Stomach (tissue), 9 donors: ENCODE data around the gene MIP. TPM values are rescaled to one million over a fixed set of nuclear protein-coding genes. Genes with fewer than 3 reads are reported as not detected.
"Not testable (repeated sequence)": the region's sequence is repeated elsewhere in the genome, so short reads cannot be mapped to it uniquely, and the experiment has no call there.

Source experiments
- DNase-seq, 2 donors: peaks; one replicate each; pipeline versions ENCODE4 v3.0.0 to v3.0.0-alpha.2; 2013 to 2019
- H3K27ac ChIP-seq, 5 donors: fragments of 200-600 bp in 4 of 5; sonication (generic) in 4 of 5; one replicate each; pipeline ENCODE4 v1.5.1; 2013 to 2019; ENCODE audit warnings: mild to moderate bottlenecking in 1 of 5, moderate library complexity in 1 of 5
- H3K27me3 ChIP-seq, 3 donors: fragments of 200-600 bp; sonication (generic); one replicate each; pipeline ENCODE4 v1.5.1; 2017 to 2019; ENCODE audit warnings: mixed run types in 1 of 3
- H3K36me3 ChIP-seq, 4 donors: fragments of 200-600 bp; sonication (generic); 1 replicate in 3 of 4; 2 replicates in 1 of 4; pipeline ENCODE4 v1.5.1; 2016 to 2019
- H3K4me1 ChIP-seq, 4 donors: fragments of 200-600 bp; sonication (generic); one replicate each; pipeline ENCODE4 v1.5.1; 2016 to 2019
- H3K4me3 ChIP-seq, 4 donors: fragments of 200-600 bp; sonication (generic) in 3 of 4; one replicate each; pipeline ENCODE4 v1.5.1; 2016 to 2019; ENCODE audit warnings: mild to moderate bottlenecking in 1 of 4
- H3K9me3 ChIP-seq, 4 donors: fragments of 200-600 bp; sonication (generic); one replicate each; pipeline ENCODE4 v1.5.1; 2016 to 2019
- EP300 ChIP-seq: sonication (generic); formaldehyde crosslinking; IDR thresholded peaks from one replicate; pipeline ENCODE4 v1.6.1; 2017; ENCODE audit warnings: antibody characterized with exemption
- POLR2A ChIP-seq, 4 donors: fragments of 450-650 bp; IDR thresholded peaks; one replicate each; pipeline ENCODE4 v1.6.1; 2016; ENCODE audit warnings: antibody characterized with exemption in 4 of 4, control low read depth in 2 of 4, mild to moderate bottlenecking in 1 of 4, moderate library complexity in 1 of 4
- POLR2AphosphoS5 ChIP-seq, 3 donors: sonication (generic); formaldehyde crosslinking; IDR thresholded peaks; one replicate each; pipeline ENCODE4 v1.6.1; 2016; ENCODE audit warnings: antibody characterized with exemption in 3 of 3
- WGBS, 5 donors: extraction: QIAGEN DNeasy Blood & Tissue Kit in 3 of 5; methylation state at CpG; one replicate each; pipeline versions ENCODE4 v1.1.5 to v1.1.7; 2013 to 2018; 5-methylcytosine and 5-hydroxymethylcytosine counted together
- intact Hi-C: fragments of 100-400 bp; cut with DNase I; formaldehyde crosslinking; loops from one replicate; pipeline ENCODE4 v1.15.1; 2023; ENCODE audit warnings: low total_unique reads
- polyA plus RNA-seq, 3 donors: library from polyadenylated mRNA; stranded (reverse); fragments of 200-250 nt; gene quantifications; one replicate each; pipeline ENCODE4 v1.2.3, GENCODE V29; 2013
- total RNA-seq, 5 donors: library from RNA; depleted of rRNA; stranded (reverse); fragments of >200 nt; gene quantifications; one replicate each; pipeline versions ENCODE4 v1.1.0 to v1.2.3, GENCODE V29; 2014 to 2016
- TF ChIP-seq, protein P1 (sequence below), 7 experiments: fragments of 450-650 bp in 4 of 7; fragments of 200-600 bp in 3 of 7; sonication (generic) in 3 of 7; IDR thresholded peaks; one replicate each; pipeline ENCODE4 v1.5.1; 2016 to 2019; ENCODE audit warnings: antibody characterized with exemption in 7 of 7, control low read depth in 2 of 7, mild to moderate bottlenecking in 1 of 7
- donor health status: healthy with polysubstance abuse.
- donor health status: Bipolar disorder and iron deficiency.
- donor health status: healthy.

The MIP gene
- total and polyA plus RNA-seq, 8 donors: not detected

DNA sequence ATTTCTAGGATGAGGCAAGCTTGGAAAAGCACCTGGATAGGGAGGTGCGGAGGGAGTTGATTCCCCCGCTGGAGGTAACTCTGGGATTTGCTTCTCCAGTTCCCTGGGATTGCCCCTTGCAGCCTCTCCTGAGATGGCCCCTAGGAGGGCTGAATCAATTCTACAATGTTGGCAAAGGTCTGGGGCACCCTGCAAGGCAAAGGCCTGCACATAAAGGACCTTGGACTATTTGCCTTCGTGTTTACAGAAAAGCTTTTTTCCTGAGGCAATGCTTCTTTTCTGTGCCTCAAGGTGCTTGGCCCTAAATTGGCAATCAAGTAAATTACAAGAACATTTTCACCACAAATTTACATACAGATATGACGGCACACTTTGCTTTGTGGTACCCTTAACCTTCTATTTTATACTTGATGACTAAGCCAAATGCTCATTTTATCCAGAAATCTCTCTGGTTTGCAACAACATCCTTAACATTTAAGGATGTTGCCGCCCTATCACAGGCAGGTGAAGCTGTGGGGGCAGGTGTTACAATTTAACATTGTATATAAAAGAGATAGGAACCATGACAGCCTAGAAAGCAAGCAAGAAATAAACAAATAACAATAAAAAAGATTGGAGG, 45.5 kb downstream of the MIP start:
- Histone ChIP-seq H3K4me3 (no peak overlapping the region), H3K27me3 (no peaks in the 10 kb centered on the region), H3K27ac (no peak overlapping the region), H3K4me1 (no peaks in the 10 kb centered on the region), H3K36me3 (no peaks in the 10 kb centered on the region), H3K9me3 (no peaks in the 10 kb centered on the region)
- 81 to 89% (median 85%) methylated on average over 5 of the region's 5 CpGs for WGBS, 5 donors
- no peak for DNase-seq
- TF ChIP-seq POLR2A (IDR thresholded peaks at IDR 0.05): no peak
- TF ChIP-seq EP300: no peak
- TF ChIP-seq, protein P1, sequence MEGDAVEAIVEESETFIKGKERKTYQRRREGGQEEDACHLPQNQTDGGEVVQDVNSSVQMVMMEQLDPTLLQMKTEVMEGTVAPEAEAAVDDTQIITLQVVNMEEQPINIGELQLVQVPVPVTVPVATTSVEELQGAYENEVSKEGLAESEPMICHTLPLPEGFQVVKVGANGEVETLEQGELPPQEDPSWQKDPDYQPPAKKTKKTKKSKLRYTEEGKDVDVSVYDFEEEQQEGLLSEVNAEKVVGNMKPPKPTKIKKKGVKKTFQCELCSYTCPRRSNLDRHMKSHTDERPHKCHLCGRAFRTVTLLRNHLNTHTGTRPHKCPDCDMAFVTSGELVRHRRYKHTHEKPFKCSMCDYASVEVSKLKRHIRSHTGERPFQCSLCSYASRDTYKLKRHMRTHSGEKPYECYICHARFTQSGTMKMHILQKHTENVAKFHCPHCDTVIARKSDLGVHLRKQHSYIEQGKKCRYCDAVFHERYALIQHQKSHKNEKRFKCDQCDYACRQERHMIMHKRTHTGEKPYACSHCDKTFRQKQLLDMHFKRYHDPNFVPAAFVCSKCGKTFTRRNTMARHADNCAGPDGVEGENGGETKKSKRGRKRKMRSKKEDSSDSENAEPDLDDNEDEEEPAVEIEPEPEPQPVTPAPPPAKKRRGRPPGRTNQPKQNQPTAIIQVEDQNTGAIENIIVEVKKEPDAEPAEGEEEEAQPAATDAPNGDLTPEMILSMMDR (IDR thresholded peaks at IDR 0.05): no peak
- no peak for TF ChIP-seq POLR2AphosphoS5 (IDR thresholded peaks at IDR 0.05)
- intact Hi-C loops: no loop called here

DNA sequence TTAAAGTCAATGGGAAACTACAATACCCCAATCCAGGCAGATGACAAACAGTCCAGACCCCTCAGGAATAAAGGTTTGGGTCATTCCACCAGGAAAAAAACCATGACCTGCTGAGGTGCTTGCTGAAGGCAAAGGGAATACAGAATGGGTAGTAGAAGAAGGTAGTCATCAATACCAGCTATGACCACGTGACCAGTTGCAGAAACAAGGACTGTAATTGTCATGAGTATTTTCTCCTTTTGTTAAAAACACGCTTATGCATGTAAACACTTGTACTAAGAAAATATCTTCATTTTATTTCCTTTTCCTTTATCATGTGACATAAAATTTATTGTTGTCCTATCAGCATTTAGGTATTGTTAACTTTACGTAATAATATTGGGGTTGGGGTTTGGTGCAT, 50.2 kb downstream of the MIP start:
- DNase-seq, H3K27ac ChIP-seq, H3K4me1 ChIP-seq, H3K36me3 ChIP-seq, H3K4me3 ChIP-seq, H3K27me3 ChIP-seq, H3K9me3 ChIP-seq, intact Hi-C loops: not testable (repeated sequence)
- 66 to 94% (median 88%) methylated on average over 3 of the region's 3 CpGs for WGBS, 5 donors

DNA sequence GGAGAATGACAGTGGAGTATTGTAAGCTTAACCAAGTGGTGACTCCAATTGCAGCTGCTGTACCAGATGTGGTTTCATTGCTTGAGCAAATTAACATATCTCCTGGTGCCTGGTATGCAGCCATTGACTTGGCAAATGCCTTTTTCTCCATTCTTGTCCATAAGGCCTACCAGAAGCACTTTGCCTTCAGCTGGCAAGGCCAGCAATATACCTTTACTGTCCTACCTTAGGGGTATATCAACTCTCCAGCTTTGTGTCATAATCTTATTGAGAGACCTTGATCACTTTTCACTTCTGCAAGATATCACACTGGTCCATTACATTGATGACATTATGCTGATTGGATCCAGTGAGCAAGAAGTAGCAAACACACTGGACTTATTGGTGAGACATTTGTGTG, 52.8 kb downstream of the MIP start:
- H3K4me1 ChIP-seq, intact Hi-C loops, H3K36me3 ChIP-seq, H3K27me3 ChIP-seq, DNase-seq, H3K27ac ChIP-seq, H3K4me3 ChIP-seq: not testable (repeated sequence)
- H3K9me3 ChIP-seq: peaks cover 0 to 16% (median 12%) of the 10 kb centered on the region in 4 donors

DNA sequence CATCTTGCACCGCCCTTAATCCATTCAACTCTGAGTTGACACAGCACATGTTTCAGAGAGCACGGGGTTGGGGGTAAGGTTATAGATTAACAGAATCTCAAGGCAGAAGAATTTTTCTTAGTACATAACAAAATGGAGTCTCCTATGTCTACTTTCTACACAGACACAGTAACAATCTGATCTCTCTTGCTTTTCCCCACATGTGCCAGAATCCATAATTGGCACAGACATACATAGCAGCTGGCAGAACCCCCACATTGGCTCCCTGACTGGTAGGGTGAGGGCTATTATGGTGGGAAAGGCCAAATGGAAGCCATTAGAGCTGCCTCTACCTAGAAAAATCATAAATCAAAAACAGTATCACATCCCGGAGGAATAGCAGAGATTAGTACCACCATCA, 53.3 kb downstream of the MIP start:
- intact Hi-C loops, DNase-seq, H3K27me3 ChIP-seq, H3K4me3 ChIP-seq, H3K27ac ChIP-seq, H3K4me1 ChIP-seq, H3K36me3 ChIP-seq: not testable (repeated sequence)
- WGBS, 5 donors: 72 to 100% (median 93%) methylated on average over 1 to 2 of the region's 3 CpGs
- peaks cover 0 to 16% (median 12%) of the 10 kb centered on the region in 4 donors for H3K9me3 ChIP-seq

Other genes with a start within 250 kb of the MIP start
- 10 to 100 TPM; 29.4 to 92.4 (median 52.7) TPM for gene RNF41, start 232.7 kb downstream of the MIP start, total RNA-seq
- gene RNF41, start 232.7 kb downstream of the MIP start, polyA plus RNA-seq: 10 to 100 TPM; 10.4 to 20.5 (median 17.4) TPM
- 10 to 100 TPM in 2 of 5 donors, 1 to 10 TPM in 3; 1.2 to 13.9 (median 8.0) TPM for gene NABP2, start 230.3 kb downstream of the MIP start, total RNA-seq
- gene NABP2, start 230.3 kb downstream of the MIP start, polyA plus RNA-seq: 10 to 100 TPM; 22.2 to 36.5 (median 28.0) TPM
- gene SLC39A5, start 224.6 kb downstream of the MIP start, total RNA-seq: 100 to 1,000 TPM in 1 of 5 donors, 10 to 100 TPM in 1, 1 to 10 TPM in 1, not detected in 2; 8.0 to 450 (median 18.7) TPM
- gene SLC39A5, start 224.6 kb downstream of the MIP start, polyA plus RNA-seq: under 1 TPM in 2 of 3 donors, not detected in 1; 0.15 to 1.00 TPM
- gene ANKRD52, start 196.3 kb downstream of the MIP start, total RNA-seq: 10 to 100 TPM in 4 of 5 donors, 1 to 10 TPM in 1; 2.3 to 28.3 (median 14.2) TPM
- gene ANKRD52, start 196.3 kb downstream of the MIP start, polyA plus RNA-seq: 1 to 10 TPM; 3.1 to 6.7 (median 3.4) TPM
- gene COQ10A, start 187.7 kb downstream of the MIP start, total RNA-seq: 10 to 100 TPM in 2 of 5 donors, 1 to 10 TPM in 3; 6.8 to 86.4 (median 9.4) TPM
- 10 to 100 TPM in 1 of 3 donors, 1 to 10 TPM in 2; 4.4 to 10.1 (median 7.0) TPM for gene COQ10A, start 187.7 kb downstream of the MIP start, polyA plus RNA-seq
- gene CS, start 154.3 kb downstream of the MIP start, total RNA-seq: 100 to 1,000 TPM; 109 to 174 (median 135) TPM
- gene CS, start 154.3 kb downstream of the MIP start, polyA plus RNA-seq: 10 to 100 TPM; 51.9 to 63.7 (median 55.4) TPM
- 100 to 1,000 TPM in 1 of 5 donors, 10 to 100 TPM in 4; 39.7 to 112 (median 94.1) TPM for gene CNPY2, start 138.7 kb downstream of the MIP start, total RNA-seq
- 100 to 1,000 TPM in 1 of 3 donors, 10 to 100 TPM in 2; 71.0 to 105 (median 73.9) TPM for gene CNPY2, start 138.7 kb downstream of the MIP start, polyA plus RNA-seq
- 100 to 1,000 TPM in 2 of 5 donors, 10 to 100 TPM in 3; 41.7 to 146 (median 49.3) TPM for gene PAN2, start 120.7 kb downstream of the MIP start, total RNA-seq
- gene PAN2, start 120.7 kb downstream of the MIP start, polyA plus RNA-seq: 10 to 100 TPM in 1 of 3 donors, 1 to 10 TPM in 2; 4.9 to 28.4 (median 9.5) TPM
- 1 to 10 TPM in 1 of 5 donors, not detected in 4; 1.1 TPM for gene IL23A, start 115.8 kb downstream of the MIP start, total RNA-seq
- 1 to 10 TPM in 1 of 3 donors, under 1 TPM in 1, not detected in 1; 0.56 to 1.9 TPM for gene IL23A, start 115.8 kb downstream of the MIP start, polyA plus RNA-seq
- gene STAT2, start 94.5 kb downstream of the MIP start, total RNA-seq: 100 to 1,000 TPM in 4 of 5 donors, 10 to 100 TPM in 1; 82.6 to 245 (median 104) TPM
- 10 to 100 TPM; 22.6 to 29.6 (median 28.3) TPM for gene STAT2, start 94.5 kb downstream of the MIP start, polyA plus RNA-seq
- gene APOF, start 91.8 kb downstream of the MIP start, total RNA-seq: not detected
- not detected for gene APOF, start 91.8 kb downstream of the MIP start, polyA plus RNA-seq
- gene TIMELESS, start 5.2 kb downstream of the MIP start, total RNA-seq: 10 to 100 TPM in 2 of 5 donors, 1 to 10 TPM in 3; 3.8 to 64.7 (median 8.1) TPM
- 1 to 10 TPM; 4.0 to 7.4 (median 5.2) TPM for gene TIMELESS, start 5.2 kb downstream of the MIP start, polyA plus RNA-seq
- 1 to 10 TPM in 4 of 5 donors, under 1 TPM in 1; 0.29 to 5.8 (median 3.5) TPM for gene SPRYD4, start 13.9 kb upstream of the MIP start, total RNA-seq
- gene SPRYD4, start 13.9 kb upstream of the MIP start, polyA plus RNA-seq: 1 to 10 TPM; 1.8 to 2.1 (median 2.0) TPM
- 1 to 10 TPM in 3 of 5 donors, not detected in 2; 1.3 to 7.6 (median 3.9) TPM for gene GLS2, start 33.5 kb upstream of the MIP start, total RNA-seq
- gene GLS2, start 33.5 kb upstream of the MIP start, polyA plus RNA-seq: 10 to 100 TPM in 1 of 3 donors, 1 to 10 TPM in 2; 2.6 to 11.2 (median 5.4) TPM
- 100 to 1,000 TPM in 1 of 5 donors, 10 to 100 TPM in 2, 1 to 10 TPM in 2; 5.2 to 123 (median 32.3) TPM for gene RBMS2, start 67.2 kb upstream of the MIP start, total RNA-seq
- 1 to 10 TPM; 4.2 to 9.7 (median 8.2) TPM for gene RBMS2, start 67.2 kb upstream of the MIP start, polyA plus RNA-seq
- 100 to 1,000 TPM in 3 of 5 donors, 10 to 100 TPM in 2; 69.4 to 158 (median 112) TPM for gene BAZ2A, start 175.7 kb upstream of the MIP start, total RNA-seq
- 10 to 100 TPM in 2 of 3 donors, 1 to 10 TPM in 1; 9.5 to 19.4 (median 11.6) TPM for gene BAZ2A, start 175.7 kb upstream of the MIP start, polyA plus RNA-seq
- gene ATP5F1B, start 191.3 kb upstream of the MIP start, total RNA-seq: 100 to 1,000 TPM; 183 to 604 (median 386) TPM
- 100 to 1,000 TPM; 505 to 573 (median 536) TPM for gene ATP5F1B, start 191.3 kb upstream of the MIP start, polyA plus RNA-seq
- 100 to 1,000 TPM in 1 of 5 donors, 10 to 100 TPM in 4; 43.3 to 120 (median 78.8) TPM for gene PTGES3, start 233.6 kb upstream of the MIP start, total RNA-seq
- gene PTGES3, start 233.6 kb upstream of the MIP start, polyA plus RNA-seq: 100 to 1,000 TPM in 2 of 3 donors, 10 to 100 TPM in 1; 97.7 to 145 (median 113) TPM